Epidermal melanocyte (primary cell): ENCODE data around the gene MGLL.
A peak's percentile ranks its signal among the peaks of the same experiment; 100 is the strongest.

Experiments
- DNase-seq: peaks from one replicate; pipeline ENCODE4 v3.0.0; 2011; ENCODE audit warnings: low spot score; ENCODE audit not compliant: insufficient read length

The MGLL gene

DNA sequence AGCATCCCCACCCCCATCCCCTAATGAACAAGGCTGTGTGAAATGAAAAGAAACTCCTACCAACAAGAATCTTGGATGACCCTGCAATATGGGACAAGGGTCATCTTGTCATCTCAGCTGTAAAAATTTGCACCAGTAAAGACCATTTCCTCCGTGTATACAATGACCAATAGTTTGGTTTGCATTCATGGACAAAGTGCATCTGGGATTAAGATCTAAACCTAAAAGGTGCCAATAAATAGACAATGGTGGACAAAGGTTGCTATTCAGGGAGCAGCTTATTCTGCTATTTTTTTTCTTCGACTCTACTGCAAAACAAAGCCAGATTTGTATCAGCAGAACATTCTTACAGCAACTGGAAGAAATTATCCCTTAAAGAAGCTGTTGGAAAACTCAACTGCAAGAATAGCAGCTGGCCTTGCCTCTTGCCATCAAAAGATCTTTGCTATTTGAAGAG is 8.0 kb downstream of the MGLL start:
- DNase-seq: peak; percentile 74

DNA sequence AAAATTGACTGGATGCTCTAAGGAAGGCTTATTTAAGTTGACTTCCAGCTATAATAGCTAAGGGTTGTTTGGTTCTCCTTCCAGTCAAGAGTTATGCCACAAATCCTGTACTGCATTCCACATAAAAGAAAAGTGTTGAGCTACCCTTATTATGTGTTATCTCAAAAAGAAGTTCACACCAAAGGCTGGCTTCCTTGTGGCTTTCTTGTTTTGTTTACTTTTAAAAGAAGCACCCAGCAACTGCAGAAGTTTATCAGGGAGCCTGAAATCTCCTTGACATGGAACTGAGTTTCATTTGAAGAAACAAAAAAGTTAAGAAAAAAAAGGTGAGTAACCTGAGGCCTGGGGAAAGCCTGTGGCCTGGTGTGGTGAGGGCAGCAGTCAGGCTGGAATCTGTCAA is 10.2 kb downstream of the MGLL start:
- no peak for DNase-seq

DNA sequence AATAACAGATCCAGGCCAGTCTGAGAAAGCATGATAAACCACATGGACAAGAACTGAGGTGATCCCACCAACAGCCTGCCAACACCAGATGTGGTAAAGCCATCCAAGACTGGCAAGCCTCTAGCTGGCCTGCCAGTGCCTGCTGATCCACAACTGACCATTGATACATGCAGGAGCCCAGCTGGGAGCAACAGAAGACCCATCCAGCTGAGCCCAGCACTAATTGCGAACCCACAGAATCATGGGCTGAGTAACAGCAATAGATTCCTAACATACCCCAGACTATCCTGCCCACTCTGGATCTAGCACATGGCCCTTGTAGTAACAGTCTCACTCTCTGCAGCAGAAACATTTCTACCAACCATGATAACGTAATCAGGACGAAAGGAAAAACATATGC is 10.6 kb downstream of the MGLL start:
- DNase-seq: no peak

DNA sequence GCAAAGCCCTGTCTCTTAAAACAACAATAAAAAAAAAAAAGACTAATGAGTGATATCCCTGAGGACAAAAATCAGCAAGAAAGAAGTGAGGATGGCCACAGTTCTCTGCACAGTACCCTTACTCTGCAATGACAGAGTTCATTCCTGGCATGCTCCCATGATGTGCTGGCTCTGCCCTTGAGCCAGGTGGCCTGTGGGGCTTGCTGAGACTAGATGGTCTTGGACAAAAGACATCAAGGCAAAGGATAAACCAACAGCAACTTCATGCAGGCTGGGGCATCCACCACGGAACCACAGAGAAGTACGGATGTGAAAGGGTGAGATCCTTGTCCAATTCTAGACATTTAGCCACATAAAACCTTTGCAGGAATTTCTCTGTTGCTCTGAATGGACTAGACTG is 12.7 kb downstream of the MGLL start:
- DNase-seq: no peak

DNA sequence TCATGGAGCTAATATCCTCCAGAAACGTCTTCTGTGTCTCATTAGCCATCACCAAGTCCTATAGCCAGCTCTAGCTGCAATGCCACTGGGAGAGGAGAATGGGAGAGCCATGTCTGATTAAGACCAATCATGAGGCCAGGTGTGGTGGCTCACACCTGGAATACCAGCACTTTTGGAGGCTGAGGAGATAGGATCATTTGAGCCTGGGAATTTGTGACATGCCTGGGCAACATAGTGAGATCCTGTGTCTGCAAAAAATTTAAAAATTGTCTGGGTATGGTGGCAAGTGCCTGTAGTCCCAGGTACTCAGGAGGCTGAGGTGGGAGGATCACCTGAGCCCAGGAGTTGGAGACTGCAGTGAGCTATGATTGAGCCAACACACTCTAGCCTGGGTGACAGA is 13.1 kb downstream of the MGLL start:
- DNase-seq: no peak

DNA sequence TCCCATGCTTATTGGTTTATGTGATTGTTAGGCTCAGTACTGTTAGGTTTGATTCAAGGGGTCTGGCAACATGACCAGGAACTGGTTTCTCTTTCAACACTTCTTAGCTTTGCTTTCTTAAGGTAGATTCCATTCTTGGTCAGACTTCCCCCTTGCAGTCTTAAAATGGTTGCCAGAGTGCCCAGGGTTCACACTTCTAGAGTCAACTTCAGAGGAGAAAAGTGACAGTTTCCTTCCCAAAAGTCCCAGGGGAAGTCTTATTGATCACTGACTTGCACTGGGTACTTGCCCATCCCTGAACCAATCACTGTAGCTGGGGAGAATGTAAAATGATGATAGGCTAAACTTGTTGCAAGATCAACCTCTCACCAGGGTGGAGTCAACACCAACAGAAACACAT is 14.1 kb downstream of the MGLL start:
- no peak for DNase-seq

DNA sequence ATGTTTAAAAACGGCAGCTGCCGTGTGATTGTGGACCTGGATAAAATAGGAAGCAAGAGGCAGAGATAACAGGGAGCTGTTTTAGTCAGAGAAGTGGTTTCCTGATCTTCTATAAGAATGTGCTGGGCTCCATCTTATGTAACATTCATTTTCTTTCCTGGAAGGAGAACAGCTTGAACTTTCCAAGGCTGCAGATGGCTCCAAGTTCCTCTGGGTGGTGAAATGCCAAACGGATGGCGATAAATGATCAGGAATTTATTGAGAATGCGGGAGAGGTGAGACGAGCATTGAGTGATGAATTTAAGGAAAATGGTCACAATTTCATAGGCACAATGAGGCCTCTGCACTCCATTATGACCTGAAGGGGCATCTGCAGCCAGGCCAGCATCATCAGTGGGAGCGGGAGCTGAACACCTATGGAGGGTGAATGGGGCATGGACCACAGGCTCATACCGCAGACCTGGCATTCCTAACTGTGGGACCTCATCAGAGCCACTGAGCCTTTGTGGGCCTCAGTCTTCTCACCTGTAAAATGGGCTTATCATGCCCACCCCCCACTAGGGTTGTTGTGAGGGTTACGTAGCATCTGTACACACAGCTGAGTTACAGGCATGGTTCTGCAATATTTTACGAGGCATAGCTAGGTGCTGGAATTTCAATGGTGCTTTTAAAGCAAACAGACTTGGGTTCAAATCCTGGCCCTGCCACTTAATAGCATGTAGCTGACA is 17.1 kb downstream of the MGLL start:
- no peak for DNase-seq

DNA sequence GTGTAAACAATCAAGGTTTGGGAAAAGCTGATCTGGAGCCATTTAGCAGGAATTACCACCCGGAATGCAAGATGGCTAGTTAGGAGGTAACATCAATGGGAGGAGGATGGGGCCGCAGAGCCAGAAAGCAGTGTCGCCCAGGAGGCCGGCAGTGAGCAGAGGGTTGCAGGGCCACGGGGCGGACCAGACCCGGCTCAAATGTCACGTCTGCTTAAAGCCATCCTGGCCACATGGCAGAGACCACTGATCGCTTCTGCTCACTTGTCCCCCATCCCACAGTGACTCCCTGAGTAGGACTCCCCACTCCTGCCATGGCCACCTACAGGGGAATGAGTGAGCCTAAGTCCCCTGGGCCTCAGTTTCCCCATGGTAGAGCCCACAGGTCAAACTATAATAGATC is 18.2 kb downstream of the MGLL start:
- DNase-seq: no peak

DNA sequence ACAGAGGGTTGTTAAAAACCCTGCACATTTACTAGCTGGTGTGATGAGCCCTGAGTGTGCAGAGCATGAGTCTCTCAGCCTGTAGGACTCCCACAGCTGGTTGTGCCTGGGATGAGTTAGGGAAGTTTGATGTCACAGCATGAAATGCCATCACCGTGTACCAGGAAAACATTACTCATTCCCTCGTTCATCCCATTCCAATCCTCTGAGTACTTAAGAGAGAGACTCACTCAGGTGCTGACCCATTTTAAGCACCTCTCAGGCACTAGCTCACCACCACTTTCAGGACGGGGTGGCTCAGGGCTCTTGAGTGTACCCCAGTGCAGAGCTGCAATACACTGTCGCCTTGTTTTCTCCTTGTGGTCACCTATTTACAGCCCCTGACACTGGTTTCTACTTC is 18.7 kb downstream of the MGLL start:
- no peak for DNase-seq

DNA sequence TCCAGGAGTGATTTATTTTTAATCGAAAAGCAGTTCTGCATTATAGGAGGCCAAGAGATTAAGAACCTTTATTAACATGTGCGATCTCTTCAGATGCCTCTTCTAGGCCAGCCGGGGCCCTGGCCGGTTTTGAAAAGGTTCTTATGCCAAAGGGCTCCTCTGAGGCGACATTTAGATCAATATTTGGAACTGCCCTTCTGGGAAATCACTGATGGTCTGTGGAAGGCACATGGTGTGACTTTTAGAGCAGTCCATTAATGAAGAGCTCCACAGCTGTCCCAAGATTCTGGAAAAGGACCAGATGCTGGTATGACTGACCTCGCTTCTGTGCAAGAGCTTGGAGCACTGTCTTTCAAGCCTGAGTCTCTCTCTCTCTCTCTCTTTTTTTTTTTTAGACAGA is 19.7 kb downstream of the MGLL start:
- DNase-seq: no peak

DNA sequence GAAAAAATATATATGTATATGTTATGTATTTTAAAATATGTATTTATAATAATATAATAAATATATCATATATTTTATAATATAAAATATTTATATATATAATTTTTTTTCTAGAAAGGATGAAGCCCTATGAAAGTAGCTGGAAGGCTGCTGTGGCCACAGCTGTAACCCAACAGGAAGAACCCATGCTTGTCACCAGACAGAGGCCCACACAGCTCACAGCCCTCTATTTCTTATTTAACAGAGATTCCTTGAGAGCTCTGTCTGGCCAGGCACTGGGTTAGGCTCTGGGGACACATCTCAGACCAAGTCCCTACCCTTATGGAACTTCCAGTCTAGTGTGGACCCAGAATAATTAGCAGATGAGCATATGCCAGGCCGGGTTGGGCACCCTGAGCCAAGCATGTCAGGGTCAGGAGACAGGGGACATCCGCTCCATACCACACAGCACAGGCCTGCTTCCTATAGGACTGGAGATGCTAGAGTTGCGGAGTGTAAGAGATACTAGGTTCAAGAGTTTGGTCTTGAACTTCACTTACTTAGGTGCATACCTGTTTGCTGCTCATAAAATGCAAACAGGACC is 20.5 kb downstream of the MGLL start:
- DNase-seq: no peak

DNA sequence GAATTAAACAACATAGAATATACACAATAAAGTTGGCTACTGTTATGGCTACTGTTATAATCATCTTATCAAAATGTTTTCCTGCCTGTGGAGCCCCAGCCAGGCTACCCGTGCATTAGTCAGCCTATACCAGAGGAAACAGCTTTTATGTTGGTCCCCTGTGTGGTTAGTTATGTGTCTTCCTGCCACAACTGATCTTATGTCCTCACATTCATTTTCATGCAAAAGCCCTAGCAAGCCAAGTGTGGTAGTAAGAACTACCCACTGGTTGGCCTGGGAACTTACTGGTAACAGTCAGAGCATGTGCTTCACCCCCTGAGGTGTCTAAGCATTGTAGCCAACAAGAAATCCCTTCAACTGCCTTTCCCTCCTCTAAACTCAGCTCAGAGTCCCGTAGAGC is 21.8 kb downstream of the MGLL start:
- DNase-seq: no peak

DNA sequence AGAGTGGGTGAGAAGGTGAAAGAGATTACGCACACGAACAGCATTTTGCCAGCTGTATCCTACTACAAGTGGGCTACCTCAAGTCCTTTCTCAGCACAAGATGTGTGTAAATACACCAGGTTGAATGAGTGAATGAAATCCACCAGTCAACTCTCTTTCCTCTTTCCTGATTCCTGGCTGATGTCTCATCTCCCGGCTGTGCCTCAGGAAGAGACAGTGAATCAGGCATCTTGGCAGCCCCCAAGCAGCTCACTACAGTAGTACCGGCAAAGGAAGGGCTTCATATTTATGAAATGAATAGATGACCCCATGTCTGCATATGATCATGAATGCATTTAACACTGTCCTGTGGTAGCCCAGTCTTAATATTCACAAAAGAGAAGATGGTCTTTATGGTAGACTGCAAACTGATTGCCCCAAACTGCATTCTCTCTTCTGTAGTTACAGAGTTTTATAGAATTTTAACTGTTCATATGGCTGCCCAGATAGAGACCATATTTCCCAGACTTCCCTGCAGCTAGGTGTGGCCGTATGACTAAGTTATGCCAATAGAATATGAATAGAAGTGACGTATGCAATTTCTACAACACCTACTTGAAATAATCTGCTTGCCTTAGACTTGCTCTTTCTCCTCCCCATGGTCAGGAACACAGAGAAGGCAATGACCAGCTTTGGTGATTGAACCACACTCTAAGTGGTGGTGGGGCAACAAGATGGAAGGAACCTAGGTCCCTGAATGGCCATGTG is 22.7 kb downstream of the MGLL start:
- DNase-seq: no peak

DNA sequence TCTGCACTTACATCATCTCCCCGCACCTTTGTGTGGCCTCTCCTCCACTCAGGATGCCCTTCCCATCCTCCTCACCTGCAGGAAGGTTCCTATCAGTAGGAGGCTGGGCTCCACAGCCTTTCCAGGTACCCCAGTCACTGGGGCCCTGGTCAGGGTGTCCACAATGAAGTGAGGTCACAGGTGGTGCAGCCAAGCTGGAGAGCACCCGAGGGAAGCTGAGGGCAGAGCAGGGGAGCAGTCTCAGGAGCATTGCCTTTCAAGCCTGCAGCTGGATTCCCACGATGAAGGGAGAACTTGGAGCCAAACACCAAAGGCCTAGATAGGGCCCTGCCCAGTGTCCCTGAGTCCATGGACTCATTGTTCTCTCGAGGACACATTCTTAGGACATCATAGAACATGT is 23.6 kb downstream of the MGLL start:
- no peak for DNase-seq

DNA sequence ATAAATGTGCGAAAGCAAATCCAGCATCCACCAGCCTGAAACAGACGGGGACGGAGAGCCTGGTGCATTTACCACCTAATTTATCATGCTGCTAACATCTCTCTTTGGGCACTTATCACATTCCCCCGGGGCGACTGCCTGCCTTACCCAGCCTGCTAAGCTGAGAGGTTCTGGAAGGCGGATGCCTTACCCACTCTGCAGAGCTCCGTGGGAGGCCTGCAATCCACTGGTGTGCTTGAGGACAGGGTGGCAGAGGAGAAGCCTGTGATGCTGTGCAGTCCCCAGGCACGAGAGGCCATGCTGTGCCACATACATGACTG is 25.5 kb downstream of the MGLL start:
- DNase-seq: no peak

DNA sequence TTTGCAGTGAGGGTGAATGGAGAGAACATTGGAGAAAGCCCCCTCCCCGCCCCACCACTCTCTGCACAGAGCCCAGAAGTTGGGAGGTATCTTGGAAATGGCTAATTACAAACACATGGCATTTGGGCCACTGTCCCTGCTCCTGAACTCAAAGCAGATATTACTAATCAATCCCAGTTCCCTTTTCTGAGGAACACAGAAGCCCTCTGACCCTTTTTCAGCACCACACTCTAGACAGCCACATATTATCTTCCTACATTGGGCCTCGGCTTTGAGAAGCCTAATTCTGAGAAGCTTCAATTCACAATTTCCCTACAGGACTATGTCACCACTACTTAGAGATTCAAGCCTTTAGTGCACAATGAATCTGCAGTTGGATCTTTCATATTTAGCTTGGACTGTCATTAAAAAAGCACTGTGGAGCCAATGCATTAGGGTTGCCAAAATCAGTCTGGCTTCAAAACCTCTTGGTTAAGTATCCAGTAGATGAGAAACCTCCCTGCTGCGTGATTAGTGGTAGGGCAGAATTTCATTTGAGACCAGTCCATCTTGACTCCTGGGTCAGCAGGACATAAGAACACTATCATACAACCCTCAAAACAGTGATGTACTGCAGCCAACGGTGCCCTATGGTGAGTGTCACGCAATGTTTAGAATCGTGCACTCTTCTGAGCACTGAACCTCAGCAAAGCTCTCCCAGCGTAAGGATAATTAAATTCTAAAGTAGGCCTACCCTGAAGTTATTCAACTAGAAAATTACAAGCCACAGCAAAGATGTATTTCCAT is 26.1 kb downstream of the MGLL start:
- no peak for DNase-seq

DNA sequence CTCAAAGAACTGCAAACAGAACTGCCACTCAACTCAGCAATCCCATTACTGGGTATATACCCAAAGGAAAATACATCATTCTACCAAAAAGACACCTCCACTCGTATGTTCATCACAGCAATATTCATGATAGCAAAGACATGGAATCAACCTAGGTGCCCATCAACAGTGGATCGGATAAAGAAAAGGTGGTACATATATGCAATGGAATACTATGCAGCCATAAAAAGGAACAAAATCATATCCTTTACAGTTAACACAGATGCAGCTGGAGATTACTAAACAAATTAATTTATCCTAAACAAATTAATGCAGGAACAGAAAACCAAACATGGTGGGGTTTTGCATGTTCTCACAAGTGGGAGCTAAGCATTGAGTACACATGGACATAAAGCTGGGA is 27.3 kb downstream of the MGLL start:
- DNase-seq: no peak

DNA sequence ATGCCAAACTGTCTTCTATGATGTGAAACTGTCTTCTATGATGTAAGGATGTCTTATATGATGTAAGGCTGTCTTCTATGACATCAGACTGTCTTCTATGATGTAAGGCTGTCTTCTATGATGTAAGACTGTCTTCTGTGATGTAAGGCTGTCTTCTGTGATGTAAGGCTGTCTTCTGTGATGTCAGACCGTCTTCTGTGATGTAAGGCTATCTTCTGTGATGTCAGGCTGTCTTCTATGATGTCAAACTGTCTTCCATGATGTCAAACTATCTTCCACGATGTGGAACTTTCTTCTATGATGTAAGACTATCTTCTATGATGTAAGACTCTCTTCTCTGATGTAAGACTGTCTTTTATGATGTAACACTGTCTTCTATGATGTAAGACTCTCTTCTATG is 27.9 kb downstream of the MGLL start:
- DNase-seq: no peak

DNA sequence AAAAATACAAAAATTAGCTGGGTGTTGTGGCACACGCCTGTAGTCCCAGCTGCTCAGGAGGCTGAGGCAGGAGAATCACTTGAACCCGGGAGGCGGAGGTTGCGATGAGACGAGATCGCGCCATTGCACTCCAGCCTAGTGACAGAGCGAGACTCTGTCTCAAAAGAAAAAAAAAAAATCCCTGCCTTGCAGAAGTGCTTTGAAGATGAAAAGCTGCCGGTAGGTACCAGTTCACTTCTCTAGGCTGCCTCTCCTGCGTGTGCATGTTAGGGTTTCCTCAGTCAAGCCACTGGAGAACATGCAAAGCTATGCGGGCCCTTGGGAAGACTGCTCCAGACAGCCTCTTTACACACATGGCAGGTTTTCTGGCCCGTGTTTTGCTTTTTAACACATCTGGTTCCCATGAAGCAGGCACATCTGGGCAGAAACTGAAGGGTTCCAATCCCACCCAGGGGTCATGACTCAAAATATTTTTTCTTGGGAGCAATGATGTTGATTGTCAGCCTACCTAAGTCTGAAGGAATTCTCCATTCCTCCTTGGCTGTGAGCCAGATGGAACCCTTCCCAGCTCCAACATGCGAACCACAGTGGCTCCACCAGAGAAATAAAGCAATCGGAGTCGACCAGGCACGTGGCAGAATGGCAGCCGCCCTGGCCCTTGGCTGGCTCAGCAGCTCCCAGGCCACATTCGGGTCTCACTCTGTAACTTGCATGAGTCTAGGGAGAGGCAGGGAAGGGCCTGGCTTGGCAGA is 29.6 kb downstream of the MGLL start:
- peak; percentile 69 for DNase-seq

DNA sequence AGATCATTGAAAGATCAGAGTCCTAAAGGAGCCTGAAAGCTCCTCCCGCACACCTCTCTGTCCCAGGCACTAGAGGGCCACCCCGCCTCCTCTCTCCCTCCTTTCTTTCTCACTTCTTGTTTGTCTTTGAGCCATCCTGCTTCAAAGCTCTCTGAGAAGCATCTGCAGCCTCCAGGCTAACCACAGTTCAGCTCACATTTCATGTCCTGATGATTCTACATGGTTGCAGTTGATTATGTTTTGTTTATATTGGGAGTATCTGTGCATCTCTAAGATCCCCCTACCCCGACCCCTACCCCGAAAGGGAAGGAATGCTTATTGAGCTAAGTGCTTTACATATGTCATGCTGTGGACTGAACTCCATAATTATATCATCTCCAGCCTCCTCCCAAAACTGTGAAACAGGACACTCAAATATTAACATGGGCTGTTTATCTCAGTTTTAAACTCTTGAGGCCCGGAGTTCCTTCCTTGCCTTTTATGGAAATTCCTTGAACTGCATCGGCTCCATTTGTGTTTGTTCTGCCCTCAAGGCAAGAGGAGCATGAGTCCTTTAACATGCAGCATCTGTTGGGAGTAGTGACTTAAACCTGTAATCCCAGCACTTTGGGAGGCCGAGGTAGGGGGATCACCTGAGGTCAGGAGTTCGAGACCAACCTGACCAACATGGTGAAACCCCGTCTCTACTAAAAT is 30.9 kb downstream of the MGLL start:
- DNase-seq: no peak

DNA sequence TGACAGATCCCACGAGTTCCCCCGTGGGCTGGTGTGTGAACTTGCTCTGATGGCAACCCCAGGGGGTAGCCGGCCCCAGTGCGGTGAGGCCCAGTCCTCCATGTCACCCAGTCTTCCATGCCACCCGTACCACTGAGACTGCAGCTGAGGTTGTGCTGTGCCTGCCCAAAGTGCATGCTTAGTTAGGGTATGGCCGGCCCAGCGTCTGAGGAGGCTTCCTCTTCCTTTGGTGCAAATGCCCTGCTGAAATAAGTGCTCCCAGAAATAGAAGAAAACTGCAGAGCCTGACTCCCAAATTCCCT is 31.5 kb downstream of the MGLL start:
- no peak for DNase-seq
